SKM-1 (cell line): ENCODE data around the gene PFKFB1.
"Not testable (repeated sequence)": the region's sequence is repeated elsewhere in the genome, so short reads cannot be mapped to it uniquely, and the experiment has no call there.

ENCODE experiments used
- DNase-seq: peaks from one replicate; lab custom pipeline; 2025; ENCODE audit not compliant: unreplicated experiment; lab: John Stamatoyannopoulos, UW

PFKFB1 gene

GRCh38 chrX:54994668-54995351 lies 822 bp upstream of the PFKFB1 start:
- DNase-seq, result no peak

- no peak for DNase-seq
Measured at GRCh38 chrX:54992911-54993622, 921 bp downstream of the PFKFB1 start.

GRCh38 chrX:54991706-54992105 lies 2.3 kb downstream of the PFKFB1 start:
- no peak for DNase-seq

GRCh38 chrX:54983306-54983705 lies 10.7 kb downstream of the PFKFB1 start:
- DNase-seq, result not testable (repeated sequence)

DNA sequence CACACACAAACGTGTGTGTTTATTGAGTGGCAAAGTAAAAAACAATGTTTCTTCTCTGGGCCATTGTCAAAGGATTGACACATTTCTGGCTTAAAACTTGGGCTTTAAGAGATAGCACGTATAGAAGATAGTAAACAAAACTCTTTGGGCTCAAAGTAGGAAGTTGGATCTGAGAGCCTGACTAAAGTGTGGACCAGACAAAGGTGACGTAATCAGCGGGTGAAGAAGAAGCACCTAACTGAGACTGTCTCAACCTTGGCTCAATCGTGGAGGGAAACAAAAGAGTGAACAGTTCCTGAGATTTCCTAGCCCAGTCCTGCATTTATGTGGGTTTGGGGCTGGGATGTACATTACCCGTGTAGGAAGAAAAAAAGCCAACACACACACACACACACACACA lies 13.7 kb downstream of the PFKFB1 start:
- no peak for DNase-seq

GRCh38 chrX:54979432-54979831 lies 14.6 kb downstream of the PFKFB1 start:
- no peak for DNase-seq

DNA sequence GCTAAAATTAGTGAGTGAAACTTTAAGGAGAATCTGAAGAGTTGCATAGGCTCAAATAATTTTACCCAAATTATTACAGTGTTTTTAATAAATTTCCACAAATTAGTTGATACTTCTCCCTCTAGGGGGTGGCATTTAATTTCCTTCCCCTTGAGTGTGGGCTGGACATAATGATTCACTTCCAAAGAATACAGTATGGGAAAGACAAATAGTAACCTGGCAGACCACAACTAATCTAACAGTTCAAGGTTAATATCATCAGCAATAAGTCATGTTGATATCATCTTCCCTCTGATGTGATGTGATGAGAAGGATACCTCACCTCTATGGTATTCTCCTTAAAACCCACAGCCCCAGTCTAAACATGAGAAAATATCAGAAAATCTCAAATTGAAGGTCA lies 15.5 kb downstream of the PFKFB1 start:
- no peak for DNase-seq

GRCh38 chrX:54977387-54977786 lies 16.6 kb downstream of the PFKFB1 start:
- DNase-seq, result no peak

- DNase-seq, result no peak
Measured at GRCh38 chrX:54964766-54965497, 29.1 kb downstream of the PFKFB1 start.

GRCh38 chrX:54961750-54962149 lies 32.2 kb downstream of the PFKFB1 start:
- DNase-seq, result no peak

- DNase-seq, result no peak
Measured at GRCh38 chrX:54950730-54951375, 43.1 kb downstream of the PFKFB1 start.

GRCh38 chrX:54945224-54945623 lies 48.8 kb downstream of the PFKFB1 start:
- no peak for DNase-seq

DNA sequence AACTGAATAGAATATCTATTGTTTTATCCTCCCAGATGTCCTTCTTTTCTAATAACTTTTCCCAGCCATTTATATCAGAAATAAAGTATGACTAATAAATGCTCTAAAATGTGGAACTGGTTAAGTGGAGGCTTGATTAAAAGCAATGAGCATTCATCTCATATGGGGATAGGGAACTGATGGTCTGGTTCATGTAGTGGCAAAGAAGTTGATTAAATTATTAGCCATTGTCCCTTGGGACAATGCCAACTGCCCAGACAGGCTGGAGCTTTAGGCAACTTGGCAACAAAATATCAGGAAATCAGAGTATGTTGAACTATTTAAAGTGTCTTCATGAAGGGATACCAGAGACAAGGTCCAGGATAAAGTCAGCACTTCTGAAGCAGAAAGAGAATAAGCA lies 49.2 kb downstream of the PFKFB1 start:
- no peak for DNase-seq

DNA sequence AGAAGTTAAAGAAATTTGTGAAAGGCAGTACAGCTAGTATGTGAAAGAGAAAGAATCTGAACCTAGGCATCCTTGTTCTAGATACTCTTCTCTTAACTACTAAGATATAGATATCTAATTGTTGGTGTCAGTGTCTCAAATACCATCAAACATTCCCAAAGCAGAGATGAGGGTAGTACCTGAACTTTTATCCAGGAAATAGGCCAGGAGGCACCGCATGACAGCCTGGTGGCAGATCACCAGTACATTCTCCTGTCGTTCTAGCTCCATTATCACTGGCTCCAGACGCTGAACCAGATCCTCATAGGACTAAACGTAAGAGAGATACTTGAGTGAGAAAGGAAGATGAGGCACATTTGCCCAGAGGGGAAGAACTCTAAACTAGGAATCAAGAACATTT lies 56.6 kb downstream of the PFKFB1 start:
- DNase-seq, result no peak

DNA sequence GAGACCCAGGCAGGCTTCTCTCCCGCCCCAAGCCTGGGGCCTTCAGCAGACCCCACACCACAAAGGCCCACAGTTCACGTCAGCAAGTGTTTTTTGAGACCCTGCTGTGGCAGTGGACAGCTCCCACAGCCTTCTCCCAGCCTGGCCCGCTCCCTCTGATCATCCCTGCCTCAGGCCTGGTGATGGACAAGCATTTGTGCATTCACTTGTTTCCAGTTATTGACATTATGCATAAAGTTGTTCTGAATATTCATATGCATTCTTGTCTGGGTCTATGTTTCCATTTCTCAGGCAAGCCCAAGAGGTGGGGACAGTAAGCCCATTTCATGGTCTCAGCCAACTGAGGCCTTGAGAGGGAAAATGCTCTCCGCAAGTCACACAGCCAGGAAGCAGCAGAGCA lies 58.7 kb downstream of the PFKFB1 start:
- no peak for DNase-seq

GRCh38 chrX:54934890-54935289 lies 59.1 kb downstream of the PFKFB1 start:
- DNase-seq, result no peak

- no peak for DNase-seq
Measured at GRCh38 chrX:54934058-54934457, 59.9 kb downstream of the PFKFB1 start.

DNA sequence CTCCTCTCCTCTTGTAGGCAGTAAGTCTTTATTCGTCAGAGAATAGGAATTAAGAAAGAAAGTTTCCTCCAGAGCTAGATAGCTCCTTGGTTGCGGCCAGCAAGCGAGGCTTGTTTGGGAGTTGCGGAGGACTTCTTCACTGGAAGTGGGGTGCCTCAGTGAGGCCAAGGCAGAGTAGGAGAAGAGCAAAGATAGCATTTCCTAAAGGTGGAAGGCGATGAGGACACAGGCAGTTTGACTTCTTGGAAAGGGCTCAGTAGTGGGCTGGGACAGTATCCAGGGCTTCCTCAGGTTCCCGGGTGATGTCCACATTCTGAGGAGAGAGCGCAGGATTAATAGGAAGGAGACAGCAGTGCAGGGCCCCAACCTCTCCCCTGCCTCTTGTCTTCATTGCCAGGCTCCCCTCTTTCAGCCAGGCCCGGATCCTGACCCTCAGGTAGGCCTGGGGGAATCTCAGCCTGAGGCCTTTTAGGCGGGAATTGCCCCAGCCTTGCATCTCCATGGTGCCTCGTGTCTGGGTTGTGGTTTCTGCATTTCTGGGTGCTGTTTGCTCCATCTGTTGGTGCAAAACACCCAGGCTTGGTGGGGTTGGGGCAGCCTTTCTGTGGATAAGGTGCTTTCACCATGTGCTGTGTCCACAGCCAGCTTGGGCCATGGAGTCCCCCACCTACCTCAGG lies 60.7 kb downstream of the PFKFB1 start:
- DNase-seq, result no peak

- no peak for DNase-seq
Measured at GRCh38 chrX:54931107-54931506, 62.9 kb downstream of the PFKFB1 start.

GRCh38 chrX:54930291-54931049 lies 63.5 kb downstream of the PFKFB1 start:
- no peak for DNase-seq
